Sigmoid colon (tissue), 7 donors: ENCODE data around the gene KRT7. TPM values are rescaled to one million over a fixed set of nuclear protein-coding genes. Genes with fewer than 3 reads are reported as not detected.
A peak's percentile ranks its signal among the peaks of the same experiment; 100 is the strongest.

Experiments used
- DNase-seq: peaks from one replicate; pipeline ENCODE4 v3.0.0-alpha.2; 2019
- H3K27ac ChIP-seq, 4 donors: fragments of 200-600 bp; sonication (generic); one replicate each; pipeline ENCODE4 v1.5.1; 2016 to 2019; ENCODE audit warnings: mild to moderate bottlenecking in 1 of 4
- H3K27me3 ChIP-seq, 3 donors: fragments of 200-600 bp; sonication (generic); one replicate each; pipeline ENCODE4 v1.5.1; 2019; ENCODE audit warnings: mild to moderate bottlenecking in 1 of 3
- H3K36me3 ChIP-seq, 4 donors: fragments of 200-600 bp; sonication (generic); one replicate each; pipeline ENCODE4 v1.5.1; 2016 to 2019
- H3K4me1 ChIP-seq, 4 donors: fragments of 200-600 bp; sonication (generic); one replicate each; pipeline ENCODE4 v1.5.1; 2017 to 2019
- H3K4me3 ChIP-seq, 4 donors: fragments of 200-600 bp; sonication (generic); one replicate each; pipeline ENCODE4 v1.5.1; 2017 to 2019; ENCODE audit warnings: mild to moderate bottlenecking in 2 of 4, moderate library complexity in 1 of 4
- H3K9me3 ChIP-seq, 4 donors: fragments of 200-600 bp in 3 of 4; sonication (generic) in 3 of 4; one replicate each; pipeline versions ENCODE4 v1.5.1 to v1.6.1; 2013 to 2019
- CTCF ChIP-seq, 4 experiments: fragments of 450-650 bp in 3 of 4; fragments of 200-600 bp in 1 of 4; IDR thresholded peaks; one replicate each; pipeline ENCODE4 v1.5.1; 2016 to 2019; ENCODE audit warnings: antibody characterized with exemption in 4 of 4, mild to moderate bottlenecking in 3 of 4, moderate library complexity in 2 of 4
- EP300 ChIP-seq, 4 donors: sonication (generic); formaldehyde crosslinking; IDR thresholded peaks; one replicate each; pipeline ENCODE4 v1.6.1; 2017; ENCODE audit warnings: antibody characterized with exemption in 4 of 4
- POLR2A ChIP-seq, 2 donors: fragments of 450-650 bp; IDR thresholded peaks; one replicate each; pipeline ENCODE4 v1.6.1; 2016; ENCODE audit warnings: antibody characterized with exemption in 2 of 2, mild to moderate bottlenecking in 2 of 2, moderate library complexity in 2 of 2
- POLR2AphosphoS5 ChIP-seq, 4 donors: sonication (generic); formaldehyde crosslinking; IDR thresholded peaks; one replicate each; pipeline ENCODE4 v1.6.1; 2017; ENCODE audit warnings: antibody characterized with exemption in 4 of 4
- WGBS, 2 donors: extraction: QIAGEN DNeasy Blood & Tissue Kit; methylation state at CpG; one replicate each; pipeline ENCODE4 v1.1.7; 2013; 5-methylcytosine and 5-hydroxymethylcytosine counted together
- intact Hi-C: fragments of 100-400 bp; cut with DNase I; formaldehyde crosslinking; loops from one replicate; pipeline ENCODE4 v1.15.1; 2023
- polyA plus RNA-seq, 3 donors: library from polyadenylated mRNA; stranded (reverse); fragments of 200-250 nt; gene quantifications; one replicate each; pipeline ENCODE4 v1.2.3, GENCODE V29; 2013
- total RNA-seq, 4 donors: library from RNA; depleted of rRNA; stranded (reverse); fragments of >200 nt; gene quantifications; one replicate each; pipeline ENCODE4 v1.1.0, GENCODE V29; 2016
- donor health status: healthy with polysubstance abuse.
- donor health status: Bipolar disorder and iron deficiency.
- donor health status: healthy.

Gene KRT7
- total and polyA plus RNA-seq, 7 donors = 0.27 to 12.0 (median 2.4) TPM; not detected in 2

GRCh38 chr12:52199294-52199919 is 33.6 kb upstream of the KRT7 start:
- H3K27ac ChIP-seq = peak overlapping the region in 1 of 4 donors; percentile 28

GRCh38 chr12:52200086-52200780 is 32.8 kb upstream of the KRT7 start:
- Histone ChIP-seq H3K9me3 (no peaks in the 10 kb centered on the region), H3K4me3 (no peak overlapping the region), H3K36me3 (no peaks in the 10 kb centered on the region), H3K27me3 (no peaks in the 10 kb centered on the region), H3K27ac (no peak overlapping the region), H3K4me1 (peaks cover 0 to 18% (median 2%) of the 10 kb centered on the region in 4 donors)
- intact Hi-C loops = no loop called here
- TF ChIP-seq POLR2AphosphoS5 (IDR thresholded peaks at IDR 0.05) (no peak), CTCF (IDR thresholded peaks at IDR 0.05) (no peak), EP300 (IDR thresholded peaks at IDR 0.05) (no peak), POLR2A (IDR thresholded peaks at IDR 0.05) (no peak)
- DNase-seq = no peak
- 93 to 94% methylated on average over 13 of the region's 13 CpGs for WGBS, 2 donors

More at GRCh38 chr12:52199294-52199919, 33.6 kb upstream of the KRT7 start:
- Histone ChIP-seq H3K27me3 (no peaks in the 10 kb centered on the region), H3K36me3 (no peaks in the 10 kb centered on the region), H3K9me3 (no peaks in the 10 kb centered on the region), H3K4me3 (no peak overlapping the region), H3K4me1 (peaks cover 0 to 25% (median 9%) of the 10 kb centered on the region in 4 donors)
- TF ChIP-seq POLR2A (IDR thresholded peaks at IDR 0.05) (no peak), CTCF (IDR thresholded peaks at IDR 0.05) (no peak), POLR2AphosphoS5 (IDR thresholded peaks at IDR 0.05) (no peak), EP300 (IDR thresholded peaks at IDR 0.05) (no peak)
- DNase-seq = no peak
- intact Hi-C loops = no loop called here
- WGBS, 2 donors = 86 to 90% methylated on average over 8 of the region's 8 CpGs

- Histone ChIP-seq H3K36me3 (no peaks in the 10 kb centered on the region), H3K27ac (no peak overlapping the region), H3K27me3 (no peaks in the 10 kb centered on the region), H3K9me3 (no peaks in the 10 kb centered on the region), H3K4me3 (no peak overlapping the region), H3K4me1 (peaks cover 0 to 18% (median 2%) of the 10 kb centered on the region in 4 donors)
- 86% methylated on average over 15 of the region's 15 CpGs for WGBS, 2 donors
- TF ChIP-seq CTCF (IDR thresholded peaks at IDR 0.05) (no peak), EP300 (IDR thresholded peaks at IDR 0.05) (no peak), POLR2A (IDR thresholded peaks at IDR 0.05) (no peak), POLR2AphosphoS5 (IDR thresholded peaks at IDR 0.05) (no peak)
- intact Hi-C loops = no loop called here
- DNase-seq = no peak
Observed at GRCh38 chr12:52200781-52201450, 32.1 kb upstream of the KRT7 start.

- no peak for DNase-seq
- H3K27ac ChIP-seq = no peak overlapping the region
- H3K4me1 ChIP-seq = peaks cover 0 to 18% (median 2%) of the 10 kb centered on the region in 4 donors
- H3K9me3 ChIP-seq = no peaks in the 10 kb centered on the region
- no peak for TF ChIP-seq POLR2A (IDR thresholded peaks at IDR 0.05)
- no peak for TF ChIP-seq POLR2AphosphoS5 (IDR thresholded peaks at IDR 0.05)
- no peak for TF ChIP-seq CTCF (IDR thresholded peaks at IDR 0.05)
- H3K36me3 ChIP-seq = no peaks in the 10 kb centered on the region
- 50 to 67% methylated on average over 3 of the region's 3 CpGs for WGBS, 2 donors
- intact Hi-C loops = no loop called here
- H3K27me3 ChIP-seq = no peaks in the 10 kb centered on the region
- no peak overlapping the region for H3K4me3 ChIP-seq
Observed at GRCh38 chr12:52201451-52201839, 31.6 kb upstream of the KRT7 start.
